Endometrial microvascular endothelial cells (primary cell): Measurements from ENCODE around the gene CIROP. TPM values are rescaled to one million over a fixed set of nuclear protein-coding genes. Genes with fewer than 3 reads are reported as not detected.
"Not testable (repeated sequence)": the region's sequence is repeated elsewhere in the genome, so short reads cannot be mapped to it uniquely, and the experiment has no call there.

Source experiments
- in situ Hi-C: cut with HindIII; loops from 2 replicates; pipeline ENCODE4 v1.10.0; 2017; ENCODE audit warnings: low sequenced_read_pairs, low pct_unique_long_range_greater_than_20kb; ENCODE audit errors: inconsistent ontology term
- total RNA-seq: library from RNA; depleted of rRNA; stranded (reverse); fragments of >200 nt; gene quantifications from one replicate; pipeline ENCODE4 v1.2.3, GENCODE V29; 2015; ENCODE audit errors: inconsistent ontology term

CIROP gene
- total RNA-seq, 1 donor from 2014 or later: not detected

- in situ Hi-C loops: no loop called here
Measured at GRCh38 chr14:23117371-23118020, 12.7 kb upstream of the CIROP start.

- in situ Hi-C loops: no loop called here
Measured at GRCh38 chr14:23115918-23116317, 11.1 kb upstream of the CIROP start.

GRCh38 chr14:23115039-23115731, 10.4 kb upstream of the CIROP start:
- in situ Hi-C loops: no loop called here

GRCh38 chr14:23114669-23115038, 9.9 kb upstream of the CIROP start:
- in situ Hi-C loops: no loop called here

GRCh38 chr14:23114120-23114458, 9.3 kb upstream of the CIROP start:
- in situ Hi-C loops: no loop called here

GRCh38 chr14:23113431-23114119, 8.8 kb upstream of the CIROP start:
- in situ Hi-C loops: no loop called here

- in situ Hi-C loops: no loop called here
Measured at GRCh38 chr14:23112359-23113178, 7.8 kb upstream of the CIROP start.

- in situ Hi-C loops: no loop called here
Measured at GRCh38 chr14:23110579-23111365, 6.0 kb upstream of the CIROP start.

GRCh38 chr14:23109769-23110168, 5.0 kb upstream of the CIROP start:
- in situ Hi-C loops: no loop called here

- in situ Hi-C loops: not testable (repeated sequence)
Measured at GRCh38 chr14:23108169-23108568, 3.4 kb upstream of the CIROP start.

GRCh38 chr14:23107620-23108019, 2.8 kb upstream of the CIROP start:
- in situ Hi-C loops: not testable (repeated sequence)

GRCh38 chr14:23106747-23107045, 1.9 kb upstream of the CIROP start:
- in situ Hi-C loops: no loop called here

GRCh38 chr14:23105348-23105824, 597 bp upstream of the CIROP start:
- in situ Hi-C loops: no loop called here

GRCh38 chr14:23104070-23104590, 659 bp downstream of the CIROP start:
- in situ Hi-C loops: no loop called here

- in situ Hi-C loops: no loop called here
Measured at GRCh38 chr14:23103581-23103980, 1.2 kb downstream of the CIROP start.

- in situ Hi-C loops: no loop called here
Measured at GRCh38 chr14:23102801-23103200, 2.0 kb downstream of the CIROP start.

GRCh38 chr14:23101986-23102625, 2.7 kb downstream of the CIROP start:
- in situ Hi-C loops: no loop called here
